ENCODE measurements around the gene ADH1B. TPM values are rescaled to one million over a fixed set of nuclear protein-coding genes. Genes with fewer than 3 reads are reported as not detected.

The ADH1B gene
- total RNA-seq, 1 experiment from 2014 or later: 1.0 TPM

GRCh38 chr4:99275885-99276284 is 45.3 kb downstream of the ADH1B start:
- H3K27me3 Mint-ChIP-seq (ENCODE audit: low read depth): no peaks in the 10 kb centered on the region
- H3K9me3 Mint-ChIP-seq: peaks cover 14% of the 10 kb centered on the region; the same call in 1 of the 2 replicates
- DNase-seq (ENCODE audit: low spot score) (no peak), ATAC-seq (no peak)
- no peak for TF ChIP-seq TCF7 (CRISPR knock-in tag; IDR thresholded peaks at IDR 0.05; ENCODE audit: low read depth)
- TF ChIP-seq NFATC4 (CRISPR knock-in tag; IDR thresholded peaks at IDR 0.05): no peak
- TF ChIP-seq CBFB (CRISPR knock-in tag; IDR thresholded peaks at IDR 0.05; ENCODE audit: low read depth): no peak
- TF ChIP-seq SP1 (CRISPR knock-in tag; conservative IDR thresholded peaks at IDR 0.05): no peak
- TF ChIP-seq GTF2I (CRISPR knock-in tag; conservative IDR thresholded peaks at IDR 0.05): no peak
- TF ChIP-seq HMGXB4 (CRISPR knock-in tag; IDR thresholded peaks at IDR 0.05): no peak
- no peak for TF ChIP-seq MXD4 (CRISPR knock-in tag; IDR thresholded peaks at IDR 0.05; ENCODE audit: borderline replicate concordance)
- TF ChIP-seq ZNF281 (CRISPR knock-in tag; IDR thresholded peaks at IDR 0.05): no peak
- no peak for TF ChIP-seq JAZF1 (CRISPR knock-in tag; IDR thresholded peaks at IDR 0.05)
- POLR2A ChIA-PET: no interaction called here
- CTCF ChIA-PET: interaction anchor here (0.7 kb wide), 1 partner anchor 101 kb away, joined by 4 read pairs; no protein-coding TSS in a partner anchor
- no peaks in the 10 kb centered on the region for H3K36me3 Mint-ChIP-seq
- no peak overlapping the region for H3K4me3 Mint-ChIP-seq
- H3K27ac Mint-ChIP-seq: no peak overlapping the region
- peaks cover 14% of the 10 kb centered on the region for H3K4me1 Mint-ChIP-seq

GRCh38 chr4:99275050-99275449 is 46.2 kb downstream of the ADH1B start:
- Mint-ChIP-seq H3K36me3 (peaks cover 4% of the 10 kb centered on the region; the same call in 1 of the 2 replicates), H3K9me3 (peaks cover 18% of the 10 kb centered on the region; the same call in 1 of the 2 replicates), H3K4me3 (no peak overlapping the region), H3K27ac (no peak overlapping the region), H3K4me1 (peaks cover 14% of the 10 kb centered on the region), H3K27me3 (ENCODE audit: low read depth) (no peaks in the 10 kb centered on the region)
- no peak for ATAC-seq
- no peak for TF ChIP-seq NFATC4 (CRISPR knock-in tag; IDR thresholded peaks at IDR 0.05)
- TF ChIP-seq MAX (CRISPR knock-in tag; IDR thresholded peaks at IDR 0.05): no peak
- no peak for TF ChIP-seq GTF2I (CRISPR knock-in tag; conservative IDR thresholded peaks at IDR 0.05)
- TF ChIP-seq JAZF1 (CRISPR knock-in tag; IDR thresholded peaks at IDR 0.05): no peak
- no peak for TF ChIP-seq ZNF281 (CRISPR knock-in tag; IDR thresholded peaks at IDR 0.05)
- no peak for TF ChIP-seq STAT6 (CRISPR knock-in tag; conservative IDR thresholded peaks at IDR 0.05; ENCODE audit: low read depth)
- DNase-seq (ENCODE audit: low spot score): no peak
- ChIA-PET CTCF (no interaction called here), POLR2A (no interaction called here)

- CTCF ChIA-PET: no interaction called here
- ATAC-seq: no peak
- Mint-ChIP-seq H3K9me3 (peaks cover 29% of the 10 kb centered on the region), H3K36me3 (peaks cover 7% of the 10 kb centered on the region; the same call in 1 of the 2 replicates), H3K4me3 (no peak overlapping the region), H3K4me1 (peaks cover 3% of the 10 kb centered on the region), H3K27ac (no peak overlapping the region), H3K27me3 (ENCODE audit: low read depth) (no peaks in the 10 kb centered on the region)
- DNase-seq (ENCODE audit: low spot score): no peak
- POLR2A ChIA-PET: no interaction called here
- TF ChIP-seq MYBL2 (CRISPR knock-in tag; IDR thresholded peaks at IDR 0.05): no peak
- no peak for TF ChIP-seq STAT6 (CRISPR knock-in tag; conservative IDR thresholded peaks at IDR 0.05; ENCODE audit: low read depth)
- TF ChIP-seq FOXP1 (CRISPR knock-in tag; IDR thresholded peaks at IDR 0.05; ENCODE audit: borderline replicate concordance): no peak
- TF ChIP-seq, protein P1, sequence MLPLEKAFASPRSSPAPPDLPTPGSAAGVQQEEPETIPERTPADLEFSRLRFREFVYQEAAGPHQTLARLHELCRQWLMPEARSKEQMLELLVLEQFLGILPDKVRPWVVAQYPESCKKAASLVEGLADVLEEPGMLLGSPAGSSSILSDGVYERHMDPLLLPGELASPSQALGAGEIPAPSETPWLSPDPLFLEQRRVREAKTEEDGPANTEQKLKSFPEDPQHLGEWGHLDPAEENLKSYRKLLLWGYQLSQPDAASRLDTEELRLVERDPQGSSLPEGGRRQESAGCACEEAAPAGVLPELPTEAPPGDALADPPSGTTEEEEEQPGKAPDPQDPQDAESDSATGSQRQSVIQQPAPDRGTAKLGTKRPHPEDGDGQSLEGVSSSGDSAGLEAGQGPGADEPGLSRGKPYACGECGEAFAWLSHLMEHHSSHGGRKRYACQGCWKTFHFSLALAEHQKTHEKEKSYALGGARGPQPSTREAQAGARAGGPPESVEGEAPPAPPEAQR (CRISPR knock-in tag; IDR thresholded peaks at IDR 0.05): no peak
These were observed 47.5 kb downstream of the ADH1B start for GRCh38 chr4:99273704-99274103.

Measured in WTC11 (cell line).